Skeletal muscle satellite cell (primary cell): Measurements from ENCODE around the gene EPAS1.

Source experiments
- H3K27me3 ChIP-seq: 2 replicates; pipeline ENCODE4 v1.7.0; 2013; ENCODE audit warnings: low read length; ENCODE audit not compliant: control insufficient read depth, insufficient read depth
- H3K36me3 ChIP-seq: 2 replicates; pipeline ENCODE4 v1.7.0; 2013; ENCODE audit warnings: mild to moderate bottlenecking, control low read depth, low read length; ENCODE audit not compliant: insufficient read depth
- H3K4me1 ChIP-seq: 2 replicates; pipeline ENCODE4 v1.7.0; 2013; ENCODE audit warnings: low read length; ENCODE audit not compliant: control insufficient read depth, insufficient read depth
- H3K4me2 ChIP-seq: 2 replicates; pipeline ENCODE4 v1.7.0; 2013; ENCODE audit warnings: mild to moderate bottlenecking, low read length
- H3K4me3 ChIP-seq: 2 replicates; pipeline ENCODE4 v1.7.0; 2013; ENCODE audit warnings: low read length
- H3K9ac ChIP-seq: 2 replicates; pipeline ENCODE4 v1.7.0; 2013; ENCODE audit warnings: mild to moderate bottlenecking, low read depth, low read length, moderate library complexity
- H3K9me3 ChIP-seq: replicated peaks from 2 replicates; pipeline ENCODE4 v1.7.0; 2013; ENCODE audit warnings: mild to moderate bottlenecking, control low read depth, low read length

The EPAS1 gene

GRCh38 chr2:46328291-46328690, 31.1 kb downstream of the EPAS1 start:
- peaks cover 45% of the 10 kb centered on the region for H3K4me1 ChIP-seq

GRCh38 chr2:46328829-46329228, 31.6 kb downstream of the EPAS1 start:
- Histone ChIP-seq H3K9ac (no peak overlapping the region), H3K27me3 (no peaks in the 10 kb centered on the region), H3K4me1 (peaks cover 50% of the 10 kb centered on the region), H3K4me3 (no peak overlapping the region), H3K4me2 (no peak overlapping the region), H3K9me3 (no peaks in the 10 kb centered on the region), H3K36me3 (no peaks in the 10 kb centered on the region)

More at GRCh38 chr2:46328291-46328690, 31.1 kb downstream of the EPAS1 start:
- Histone ChIP-seq H3K27me3 (no peaks in the 10 kb centered on the region), H3K4me2 (no peak overlapping the region), H3K9ac (no peak overlapping the region), H3K4me3 (no peak overlapping the region), H3K9me3 (no peaks in the 10 kb centered on the region), H3K36me3 (no peaks in the 10 kb centered on the region)

DNA sequence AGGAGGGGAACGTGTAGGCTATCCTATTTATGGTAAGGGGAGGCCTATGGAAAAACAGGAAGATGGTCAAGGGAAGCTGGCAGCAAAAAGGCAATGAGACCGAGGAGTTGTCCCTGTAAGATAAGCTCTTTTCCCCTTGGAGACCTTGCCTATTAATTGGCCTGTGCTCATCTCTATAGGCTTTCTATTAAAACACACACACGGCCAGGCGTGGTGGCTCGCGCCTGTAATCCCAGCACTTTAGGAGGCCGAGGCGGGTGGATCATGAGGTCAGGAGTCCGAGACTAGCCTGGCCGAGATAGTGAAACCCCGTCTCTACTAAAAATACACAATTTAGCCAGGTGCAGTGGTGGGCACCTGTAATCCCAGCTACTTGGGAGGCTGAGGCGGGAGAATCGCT, 32.1 kb downstream of the EPAS1 start:
- Histone ChIP-seq H3K9ac (no peak overlapping the region), H3K4me3 (no peak overlapping the region), H3K27me3 (no peaks in the 10 kb centered on the region), H3K4me1 (peaks cover 55% of the 10 kb centered on the region), H3K4me2 (no peak overlapping the region), H3K9me3 (no peaks in the 10 kb centered on the region), H3K36me3 (no peaks in the 10 kb centered on the region)

GRCh38 chr2:46329803-46330775, 32.9 kb downstream of the EPAS1 start:
- peak overlapping the region; percentile 64 for H3K9ac ChIP-seq
- peaks cover 61% of the 10 kb centered on the region for H3K4me1 ChIP-seq
- peak overlapping the region; percentile 24 for H3K4me3 ChIP-seq
- H3K4me2 ChIP-seq = peak overlapping the region; percentile 47
- no peaks in the 10 kb centered on the region for H3K36me3 ChIP-seq
- no peaks in the 10 kb centered on the region for H3K27me3 ChIP-seq
- H3K9me3 ChIP-seq = no peaks in the 10 kb centered on the region

DNA sequence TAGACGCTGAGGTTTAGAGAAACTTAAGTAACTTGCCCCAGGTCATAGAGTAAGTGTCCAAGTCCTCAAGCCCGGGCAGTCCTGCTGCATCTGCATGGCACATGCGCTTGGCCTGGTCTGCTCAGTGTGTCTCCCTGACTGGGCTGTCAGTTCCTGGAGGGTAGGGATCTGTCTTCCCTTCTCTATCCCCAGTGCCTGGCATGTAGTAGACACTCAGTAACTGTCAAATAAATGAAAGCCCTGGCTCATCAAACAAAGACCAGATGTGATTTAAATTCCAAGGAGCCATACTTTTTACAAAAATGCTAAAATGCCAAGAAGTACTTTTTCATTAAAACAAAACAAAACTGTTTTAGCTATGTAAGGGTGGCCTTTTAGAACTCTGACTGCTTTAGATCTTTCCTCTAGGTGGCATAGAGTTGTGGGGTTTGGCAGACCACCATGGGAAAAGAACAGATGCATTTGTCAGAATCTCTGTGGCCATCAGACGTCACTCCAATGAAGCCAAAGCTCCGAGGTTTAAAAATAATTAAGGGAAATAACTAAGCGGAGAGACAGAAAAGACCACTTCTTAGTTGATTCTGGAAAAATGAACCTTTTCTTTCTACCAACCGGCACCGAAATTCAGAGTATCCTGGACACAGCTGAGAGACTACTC, 34.0 kb downstream of the EPAS1 start:
- H3K9ac ChIP-seq = peak overlapping the region; percentile 69
- H3K27me3 ChIP-seq = no peaks in the 10 kb centered on the region
- H3K4me2 ChIP-seq = peak overlapping the region; percentile 55
- H3K9me3 ChIP-seq = no peaks in the 10 kb centered on the region
- no peaks in the 10 kb centered on the region for H3K36me3 ChIP-seq
- peaks cover 69% of the 10 kb centered on the region for H3K4me1 ChIP-seq
- no peak overlapping the region for H3K4me3 ChIP-seq

DNA sequence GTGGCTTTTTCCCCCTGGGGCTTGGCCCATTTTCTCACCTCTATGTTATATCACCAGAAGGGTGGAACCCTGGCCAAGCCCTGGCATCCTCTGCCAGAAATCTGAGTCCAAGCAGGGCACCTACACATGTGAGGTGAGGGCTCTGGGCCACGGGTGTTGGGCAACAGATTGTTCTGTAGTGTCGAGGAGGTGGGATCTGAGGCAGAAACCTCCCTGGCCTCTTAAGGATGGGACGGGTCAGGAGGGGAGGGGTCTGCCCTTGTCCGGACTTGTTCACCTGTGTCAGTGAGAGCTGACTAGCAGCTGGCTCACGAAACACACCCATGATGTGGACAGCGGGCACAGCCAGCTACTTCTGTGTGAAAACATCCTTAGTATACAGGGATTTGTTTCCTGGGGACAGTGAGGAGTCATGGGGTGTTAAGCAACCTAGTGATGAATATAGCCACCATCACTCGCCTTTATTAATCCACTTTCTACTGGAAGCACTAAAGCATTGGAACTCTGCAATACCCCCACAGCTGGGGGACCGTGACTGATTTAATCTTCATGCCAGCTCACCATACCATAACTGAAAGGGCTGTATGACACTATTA, 35.6 kb downstream of the EPAS1 start:
- H3K4me2 ChIP-seq = peak overlapping the region; percentile 36
- peaks cover 84% of the 10 kb centered on the region for H3K4me1 ChIP-seq
- H3K36me3 ChIP-seq = no peaks in the 10 kb centered on the region
- peak overlapping the region; percentile 93 for H3K9ac ChIP-seq
- no peaks in the 10 kb centered on the region for H3K27me3 ChIP-seq
- H3K9me3 ChIP-seq = no peaks in the 10 kb centered on the region
- H3K4me3 ChIP-seq = no peak overlapping the region

DNA sequence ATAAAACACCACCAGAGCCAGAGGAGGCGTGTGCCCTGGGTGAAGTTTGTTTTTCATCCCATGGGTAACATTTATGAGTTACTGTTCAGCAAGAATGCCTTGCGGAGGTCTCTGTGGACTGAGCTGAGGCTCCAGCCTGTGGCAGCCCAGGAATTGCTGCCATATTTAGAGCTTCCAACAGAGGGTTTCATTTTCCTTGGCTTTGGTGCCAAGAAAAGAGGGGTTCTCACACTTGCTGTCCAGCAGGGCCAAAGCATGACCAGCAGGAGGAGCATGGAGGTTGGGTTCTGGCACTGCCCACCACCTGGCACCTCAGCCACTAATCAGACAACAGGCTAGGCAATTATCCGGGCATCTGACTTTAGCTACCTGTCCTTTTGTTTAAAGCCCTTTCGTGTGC, 36.7 kb downstream of the EPAS1 start:
- peak overlapping the region; percentile 93 for H3K9ac ChIP-seq
- peaks cover 87% of the 10 kb centered on the region for H3K4me1 ChIP-seq
- no peaks in the 10 kb centered on the region for H3K27me3 ChIP-seq
- H3K4me3 ChIP-seq = peak overlapping the region; percentile 4
- no peaks in the 10 kb centered on the region for H3K36me3 ChIP-seq
- H3K9me3 ChIP-seq = no peaks in the 10 kb centered on the region
- peak overlapping the region; percentile 55 for H3K4me2 ChIP-seq

GRCh38 chr2:46334389-46335271, 37.4 kb downstream of the EPAS1 start:
- Histone ChIP-seq H3K4me1 (peaks cover 81% of the 10 kb centered on the region), H3K27me3 (no peaks in the 10 kb centered on the region), H3K36me3 (no peaks in the 10 kb centered on the region), H3K9ac (peak overlapping the region; percentile 93), H3K4me2 (peak overlapping the region; percentile 88), H3K4me3 (peak overlapping the region; percentile 59), H3K9me3 (no peaks in the 10 kb centered on the region)

GRCh38 chr2:46335391-46336282, 38.4 kb downstream of the EPAS1 start:
- Histone ChIP-seq H3K4me2 (peak overlapping the region; percentile 88), H3K9ac (peak overlapping the region; percentile 93), H3K36me3 (no peaks in the 10 kb centered on the region), H3K4me3 (peak overlapping the region; percentile 59), H3K4me1 (peaks cover 73% of the 10 kb centered on the region), H3K27me3 (no peaks in the 10 kb centered on the region), H3K9me3 (no peaks in the 10 kb centered on the region)

- no peaks in the 10 kb centered on the region for H3K9me3 ChIP-seq
- H3K9ac ChIP-seq = peak overlapping the region; percentile 93
Observed at GRCh38 chr2:46336283-46336959, 39.2 kb downstream of the EPAS1 start.

More at GRCh38 chr2:46336283-46336959, 39.2 kb downstream of the EPAS1 start:
- Histone ChIP-seq H3K4me3 (peak overlapping the region; percentile 59), H3K4me2 (peak overlapping the region; percentile 88), H3K36me3 (no peaks in the 10 kb centered on the region), H3K27me3 (no peaks in the 10 kb centered on the region), H3K4me1 (peaks cover 65% of the 10 kb centered on the region)
